GM12864 (cell line): ENCODE data around the gene SPATA9.

ENCODE experiments used
- DNase-seq: peaks from one replicate; pipeline ENCODE4 v3.0.0-alpha.2; 2011; ENCODE audit warnings: low read depth
- H3K4me3 ChIP-seq: 2 replicates; pipeline ENCODE4 v1.5.1; 2011; ENCODE audit warnings: mild to moderate bottlenecking, low read depth, low read length, control low read depth
- TF ChIP-seq, protein P1 (sequence below): IDR thresholded peaks from 2 replicates; pipeline ENCODE4 v1.5.1; 2011; ENCODE audit warnings: low read depth, mild to moderate bottlenecking, moderate library complexity, low read length, control low read depth, inconsistent platforms; ENCODE audit errors: missing control alignments

The SPATA9 gene

DNA sequence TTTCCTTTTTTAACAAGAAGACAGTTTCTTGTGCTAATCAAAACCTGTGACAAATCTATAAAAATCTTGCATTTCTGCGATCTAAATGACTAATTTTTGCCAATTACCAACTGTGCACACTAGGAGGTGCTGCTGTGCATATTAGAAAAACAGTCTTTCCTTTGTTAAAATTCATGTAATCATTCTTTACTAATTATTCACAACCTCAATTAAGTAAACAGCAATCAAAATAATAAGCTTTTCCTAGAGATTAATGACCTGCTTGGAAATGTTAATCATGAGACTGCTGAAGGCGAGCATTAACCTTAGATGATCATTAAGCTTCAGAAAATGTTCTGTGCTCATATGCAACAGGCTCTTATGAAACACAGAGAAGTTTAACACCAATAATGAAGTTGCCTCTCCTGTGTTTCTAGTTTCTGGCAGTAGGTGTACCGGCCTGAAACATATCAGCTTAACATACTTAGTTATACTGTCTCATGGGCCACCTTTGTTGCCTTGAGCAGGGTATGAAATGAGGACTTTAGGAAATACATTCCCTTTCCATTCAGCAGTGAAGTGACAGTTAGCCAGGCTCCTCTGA lies 18.5 kb downstream of the SPATA9 start:
- TF ChIP-seq, protein P1, sequence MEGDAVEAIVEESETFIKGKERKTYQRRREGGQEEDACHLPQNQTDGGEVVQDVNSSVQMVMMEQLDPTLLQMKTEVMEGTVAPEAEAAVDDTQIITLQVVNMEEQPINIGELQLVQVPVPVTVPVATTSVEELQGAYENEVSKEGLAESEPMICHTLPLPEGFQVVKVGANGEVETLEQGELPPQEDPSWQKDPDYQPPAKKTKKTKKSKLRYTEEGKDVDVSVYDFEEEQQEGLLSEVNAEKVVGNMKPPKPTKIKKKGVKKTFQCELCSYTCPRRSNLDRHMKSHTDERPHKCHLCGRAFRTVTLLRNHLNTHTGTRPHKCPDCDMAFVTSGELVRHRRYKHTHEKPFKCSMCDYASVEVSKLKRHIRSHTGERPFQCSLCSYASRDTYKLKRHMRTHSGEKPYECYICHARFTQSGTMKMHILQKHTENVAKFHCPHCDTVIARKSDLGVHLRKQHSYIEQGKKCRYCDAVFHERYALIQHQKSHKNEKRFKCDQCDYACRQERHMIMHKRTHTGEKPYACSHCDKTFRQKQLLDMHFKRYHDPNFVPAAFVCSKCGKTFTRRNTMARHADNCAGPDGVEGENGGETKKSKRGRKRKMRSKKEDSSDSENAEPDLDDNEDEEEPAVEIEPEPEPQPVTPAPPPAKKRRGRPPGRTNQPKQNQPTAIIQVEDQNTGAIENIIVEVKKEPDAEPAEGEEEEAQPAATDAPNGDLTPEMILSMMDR: peak; percentile 69
- DNase-seq: no peak
- no peak overlapping the region for H3K4me3 ChIP-seq

DNA sequence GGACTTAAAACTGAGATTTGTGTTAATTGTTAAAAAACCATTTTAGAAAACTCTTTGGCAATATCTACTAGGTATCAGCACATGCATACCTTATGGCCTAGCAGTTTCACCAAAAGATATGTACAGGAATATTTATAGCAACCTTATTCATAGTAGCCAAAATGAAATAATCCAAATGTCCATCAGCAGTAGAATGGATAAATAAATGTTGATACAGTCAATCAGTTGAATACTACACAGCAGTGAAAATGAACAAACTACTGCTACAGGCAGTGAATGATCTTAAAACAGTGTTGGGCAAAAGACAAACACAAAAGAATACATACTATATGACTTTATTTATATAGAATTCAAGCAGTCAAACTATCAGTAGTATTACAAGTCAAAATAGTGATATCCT lies 19.8 kb downstream of the SPATA9 start:
- no peak overlapping the region for H3K4me3 ChIP-seq
- TF ChIP-seq, protein P1: no peak
- no peak for DNase-seq

DNA sequence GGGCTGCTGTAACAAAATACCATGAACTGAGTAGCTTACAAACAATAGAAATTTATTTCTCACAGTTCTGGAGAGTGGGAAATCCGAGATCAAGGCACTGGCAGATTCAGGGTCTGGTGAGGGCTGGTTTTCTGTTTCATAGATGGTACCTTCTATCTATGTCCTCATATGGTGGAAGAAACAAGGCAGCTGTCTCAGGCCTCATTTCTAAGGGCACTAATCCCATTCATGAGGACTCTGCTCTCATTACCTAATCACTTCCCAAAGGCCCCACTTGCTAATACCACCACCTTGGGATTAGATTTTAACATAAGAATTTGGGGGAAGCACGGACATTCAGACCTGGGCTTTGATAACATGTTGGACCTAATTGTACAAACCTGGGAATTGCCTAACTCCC lies 22.7 kb downstream of the SPATA9 start:
- TF ChIP-seq, protein P1: no peak
- DNase-seq: no peak

DNA sequence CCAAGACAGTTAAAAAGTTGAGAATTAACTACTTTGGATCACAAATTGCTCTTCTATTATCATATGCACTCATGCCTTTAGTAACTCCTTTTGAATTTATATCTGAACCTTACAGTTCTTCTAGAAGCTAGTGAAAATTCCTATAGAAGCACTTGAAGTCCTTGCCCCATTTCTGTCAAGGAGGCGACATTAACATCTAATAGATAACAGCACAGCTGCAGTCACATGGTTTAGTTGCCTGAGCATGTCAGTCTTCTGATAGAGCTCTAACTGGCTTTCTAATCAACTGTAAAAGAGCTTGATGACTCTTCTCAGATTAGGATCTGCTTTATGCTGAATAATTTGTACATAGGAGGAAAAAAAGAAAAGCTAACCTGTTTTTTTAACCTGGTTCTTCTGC lies 27.2 kb downstream of the SPATA9 start:
- TF ChIP-seq, protein P1: no peak
- no peak overlapping the region for H3K4me3 ChIP-seq
- no peak for DNase-seq

More for the DNA sequence above, 22.7 kb downstream of the SPATA9 start:
- no peak overlapping the region for H3K4me3 ChIP-seq

DNA sequence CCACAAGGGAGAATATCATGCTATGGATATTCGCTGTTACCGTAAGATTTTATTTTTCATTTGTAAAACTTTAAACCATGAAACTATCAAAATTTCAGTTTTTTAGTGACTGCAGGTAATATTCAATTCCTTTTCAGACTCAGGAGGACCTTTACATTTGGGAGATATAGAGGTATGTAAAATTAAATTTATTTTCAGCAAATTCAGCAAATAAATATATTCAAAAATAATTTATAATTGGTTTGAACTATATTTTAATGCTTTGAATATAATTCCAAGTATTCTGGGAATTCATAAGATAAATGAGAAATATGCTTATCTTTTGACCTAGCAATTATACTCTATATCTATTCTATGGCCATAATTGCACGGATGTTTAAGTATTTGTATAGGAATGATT lies 28.6 kb downstream of the SPATA9 start:
- no peak for DNase-seq
- no peak overlapping the region for H3K4me3 ChIP-seq
- TF ChIP-seq, protein P1: no peak

DNA sequence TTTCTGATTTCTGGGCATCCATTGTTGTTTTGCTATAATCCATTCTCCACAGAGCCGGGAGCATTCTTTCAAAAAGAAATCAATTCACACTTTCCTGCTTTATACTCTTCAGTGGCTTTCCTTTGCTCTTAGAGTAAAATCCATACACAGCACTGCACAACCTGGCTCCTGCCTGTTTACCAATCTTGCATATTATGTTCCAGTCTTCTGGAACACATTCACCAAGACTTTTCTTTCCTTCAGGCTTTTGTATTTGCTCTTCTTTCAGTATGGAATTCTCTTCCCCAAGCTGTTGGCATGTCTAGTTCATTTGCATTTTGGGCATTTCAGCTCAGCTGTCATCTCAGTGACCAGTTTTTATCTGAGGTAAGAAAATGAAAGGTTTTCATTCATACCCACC lies 29.9 kb downstream of the SPATA9 start:
- TF ChIP-seq, protein P1: no peak
- no peak for DNase-seq
- H3K4me3 ChIP-seq: no peak overlapping the region
